Measurements from ENCODE around the gene GCSH.

DNA sequence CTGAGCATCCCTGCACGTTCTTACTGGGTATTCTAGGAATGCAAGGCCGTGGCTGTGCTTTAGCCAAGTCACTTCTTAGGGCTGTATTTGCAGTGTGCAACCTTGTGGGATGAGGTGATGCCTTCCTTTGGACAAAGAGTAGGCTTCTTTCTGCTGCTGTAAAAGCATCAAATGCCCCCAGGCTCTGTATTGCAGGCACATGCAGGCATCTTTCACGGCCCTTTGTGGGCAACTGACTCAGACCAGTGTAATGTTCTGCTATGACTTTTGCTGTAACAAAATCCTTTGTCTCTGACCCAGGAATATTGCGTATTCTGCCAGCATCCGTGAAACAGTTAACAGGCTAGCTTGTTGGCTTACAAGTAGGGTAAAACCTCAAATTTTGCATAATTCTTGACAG is 30.9 kb upstream of the GCSH start:
- TF ChIP-seq, protein P1, sequence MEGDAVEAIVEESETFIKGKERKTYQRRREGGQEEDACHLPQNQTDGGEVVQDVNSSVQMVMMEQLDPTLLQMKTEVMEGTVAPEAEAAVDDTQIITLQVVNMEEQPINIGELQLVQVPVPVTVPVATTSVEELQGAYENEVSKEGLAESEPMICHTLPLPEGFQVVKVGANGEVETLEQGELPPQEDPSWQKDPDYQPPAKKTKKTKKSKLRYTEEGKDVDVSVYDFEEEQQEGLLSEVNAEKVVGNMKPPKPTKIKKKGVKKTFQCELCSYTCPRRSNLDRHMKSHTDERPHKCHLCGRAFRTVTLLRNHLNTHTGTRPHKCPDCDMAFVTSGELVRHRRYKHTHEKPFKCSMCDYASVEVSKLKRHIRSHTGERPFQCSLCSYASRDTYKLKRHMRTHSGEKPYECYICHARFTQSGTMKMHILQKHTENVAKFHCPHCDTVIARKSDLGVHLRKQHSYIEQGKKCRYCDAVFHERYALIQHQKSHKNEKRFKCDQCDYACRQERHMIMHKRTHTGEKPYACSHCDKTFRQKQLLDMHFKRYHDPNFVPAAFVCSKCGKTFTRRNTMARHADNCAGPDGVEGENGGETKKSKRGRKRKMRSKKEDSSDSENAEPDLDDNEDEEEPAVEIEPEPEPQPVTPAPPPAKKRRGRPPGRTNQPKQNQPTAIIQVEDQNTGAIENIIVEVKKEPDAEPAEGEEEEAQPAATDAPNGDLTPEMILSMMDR (IDR thresholded peaks at IDR 0.05) = no peak
- no peak for TF ChIP-seq POLR2A (IDR thresholded peaks at IDR 0.05)
